ENCODE measurements around the gene NDUFA7.
"Not testable (repeated sequence)": the region's sequence is repeated elsewhere in the genome, so short reads cannot be mapped to it uniquely, and the experiment has no call there.

NDUFA7 gene

GRCh38 chr19:8321067-8321985, at the start of gene NDUFA7, which contains the start of gene RPS28:
TSS of gene NDUFA7 (minus strand) at chr19:8321375. CDS start at chr19:8321358, 17 bp downstream.
TSS of gene RPS28 (plus strand) at chr19:8321496. CDS start at chr19:8321531, 35 bp downstream.
- DNase-seq: peak; percentile 98

- no peak for DNase-seq
These were observed 49.2 kb upstream of the NDUFA7 start for GRCh38 chr19:8370176-8371010.

- DNase-seq: peak; percentile 94
These were observed 46.3 kb upstream of the NDUFA7 start for GRCh38 chr19:8367327-8368001.

- DNase-seq: peak; percentile 72
These were observed 45.8 kb upstream of the NDUFA7 start for GRCh38 chr19:8366961-8367326.

GRCh38 chr19:8366121-8366581, 45.0 kb upstream of the NDUFA7 start:
- no peak for DNase-seq

GRCh38 chr19:8363803-8364771, 42.9 kb upstream of the NDUFA7 start, which contains the start of gene ANGPTL4:
TSS of gene ANGPTL4 (plus strand) at chr19:8364155. CDS start at chr19:8364322, 167 bp downstream.
- DNase-seq: peak; percentile 83

- DNase-seq: peak; percentile 94
These were observed 41.0 kb upstream of the NDUFA7 start for GRCh38 chr19:8361921-8362793.

GRCh38 chr19:8360196-8360595, 39.0 kb upstream of the NDUFA7 start:
- DNase-seq: no peak

GRCh38 chr19:8358948-8359347, 37.8 kb upstream of the NDUFA7 start:
- DNase-seq: no peak

GRCh38 chr19:8357007-8357521, 35.9 kb upstream of the NDUFA7 start:
- no peak for DNase-seq

GRCh38 chr19:8355631-8356402, 34.6 kb upstream of the NDUFA7 start:
- DNase-seq: no peak

GRCh38 chr19:8352845-8353244, 31.7 kb upstream of the NDUFA7 start:
- not testable (repeated sequence) for DNase-seq

GRCh38 chr19:8352134-8352827, 31.1 kb upstream of the NDUFA7 start:
- DNase-seq: no peak

- not testable (repeated sequence) for DNase-seq
These were observed 28.6 kb upstream of the NDUFA7 start for GRCh38 chr19:8349629-8350372.

- no peak for DNase-seq
These were observed 22.3 kb upstream of the NDUFA7 start for GRCh38 chr19:8343483-8343844.

GRCh38 chr19:8342684-8343482, 21.7 kb upstream of the NDUFA7 start, which contains the start of gene KANK3:
TSS of gene KANK3 (minus strand) at chr19:8343262. CDS start at chr19:8337828, 5,434 bp downstream.
- DNase-seq: peak; percentile 92

- no peak for DNase-seq
These were observed 21.1 kb upstream of the NDUFA7 start for GRCh38 chr19:8342316-8342683.

Data from femur (tissue), 1 donor.